HEK293 (cell line): ENCODE results near the gene PAQR8.

Source experiments
- CTCF ChIA-PET: fragments of 350-600 bp; formaldehyde crosslinking; extraction: SDS; loops from one replicate; lab custom pipeline; 2021; ENCODE audit warnings: antibody characterized with exemption; lab: Yijun Ruan, JAX
- POLR2A ChIA-PET: fragments of 300-600 bp; formaldehyde crosslinking; extraction: SDS; loops from one replicate; lab custom pipeline; 2020; ENCODE audit warnings: antibody characterized with exemption, inconsistent platforms; lab: Yijun Ruan, JAX
- H3K27ac ChIP-seq: fragments of 200-500 bp; sonication (Bioruptor generic); 2 replicates; pipeline ENCODE4 v1.5.1; 2014; ENCODE audit warnings: low read depth, low read length, control low read depth, inconsistent platforms; ENCODE audit errors: extremely low read depth
- H3K36me3 ChIP-seq, 2 experiments: fragments of 200-500 bp in 1 of 2; sonication (Bioruptor generic) in 1 of 2; 1 replicate in 1 of 2; 2 replicates in 1 of 2; pipeline ENCODE4 v1.5.1; 2014 to 2017; ENCODE audit warnings: inconsistent platforms in 2 of 2, low read length in 2 of 2; ENCODE audit not compliant: control insufficient read depth in 2 of 2, insufficient read depth in 1 of 2
- H3K4me1 ChIP-seq: fragments of 200-500 bp; sonication (Bioruptor generic); 2 replicates; pipeline ENCODE4 v1.5.1; 2014; ENCODE audit warnings: mild to moderate bottlenecking, low read length, inconsistent platforms; ENCODE audit not compliant: control insufficient read depth, insufficient read depth
- H3K4me3 ChIP-seq: 2 replicates; pipeline ENCODE4 v1.5.1; 2011; ENCODE audit warnings: low read depth, mild to moderate bottlenecking, control low read depth, low read length, moderate library complexity
- H3K9me3 ChIP-seq: fragments of 200-500 bp; sonication (Bioruptor generic); 2 replicates; pipeline ENCODE4 v1.5.1; 2014; ENCODE audit warnings: low read depth, low read length, inconsistent platforms; ENCODE audit not compliant: control insufficient read depth, insufficient read depth
- MYNN ChIP-seq: fragments of 450-650 bp; formaldehyde crosslinking; IDR thresholded peaks from 2 replicates; pipeline ENCODE4 v1.5.1; 2016; ENCODE audit warnings: missing biosample characterization, missing genetic modification characterization, borderline replicate concordance
- PRDM1 ChIP-seq: fragments of 450-650 bp; formaldehyde crosslinking; IDR thresholded peaks from 2 replicates; pipeline ENCODE4; 2016; ENCODE audit warnings: missing biosample characterization, missing genetic modification characterization
- SCRT1 ChIP-seq: fragments of 450-650 bp; formaldehyde crosslinking; IDR thresholded peaks from 2 replicates; pipeline ENCODE4 v1.5.1; 2016; ENCODE audit warnings: missing biosample characterization, missing genetic modification characterization, borderline replicate concordance
- WT1 ChIP-seq: fragments of 450-650 bp; formaldehyde crosslinking; IDR thresholded peaks from 2 replicates; pipeline ENCODE4 v1.5.1; 2016; ENCODE audit warnings: missing biosample characterization, missing genetic modification characterization
- YY2 ChIP-seq: fragments of 450-650 bp; formaldehyde crosslinking; IDR thresholded peaks from 2 replicates; pipeline ENCODE4 v1.5.1; 2016; ENCODE audit warnings: missing biosample characterization, missing genetic modification characterization
- ZNF121 ChIP-seq: fragments of 450-650 bp; formaldehyde crosslinking; IDR thresholded peaks from 2 replicates; pipeline ENCODE4 v1.5.1; 2016; ENCODE audit warnings: missing biosample characterization, missing genetic modification characterization
- ZNF132 ChIP-seq: fragments of 450-650 bp; formaldehyde crosslinking; IDR thresholded peaks from 2 replicates; pipeline ENCODE4 v1.5.1; 2017; ENCODE audit warnings: missing biosample characterization, missing genetic modification characterization, borderline replicate concordance
- ZNF138 ChIP-seq: fragments of 450-650 bp; formaldehyde crosslinking; IDR thresholded peaks from 2 replicates; pipeline ENCODE4 v1.5.1; 2016; ENCODE audit warnings: missing biosample characterization, missing genetic modification characterization, borderline replicate concordance
- ZNF140 ChIP-seq: fragments of 450-650 bp; formaldehyde crosslinking; IDR thresholded peaks from 2 replicates; pipeline ENCODE4 v1.5.1; 2016; ENCODE audit warnings: missing biosample characterization, missing genetic modification characterization
- ZNF146 ChIP-seq: fragments of 450-650 bp; formaldehyde crosslinking; IDR thresholded peaks from 2 replicates; pipeline ENCODE4 v1.5.1; 2016; ENCODE audit warnings: missing biosample characterization, missing genetic modification characterization
- ZNF202 ChIP-seq: fragments of 450-650 bp; formaldehyde crosslinking; IDR thresholded peaks from 2 replicates; pipeline ENCODE4 v1.5.1; 2016; ENCODE audit warnings: missing biosample characterization, missing genetic modification characterization, borderline replicate concordance
- ZNF24 ChIP-seq: fragments of 450-650 bp; formaldehyde crosslinking; IDR thresholded peaks from 2 replicates; pipeline ENCODE4 v1.5.1; 2016; ENCODE audit warnings: missing biosample characterization, missing genetic modification characterization
- ZNF366 ChIP-seq: fragments of 450-650 bp; formaldehyde crosslinking; conservative IDR thresholded peaks from 2 replicates; pipeline ENCODE4 v1.5.1; 2016; ENCODE audit warnings: missing biosample characterization, missing genetic modification characterization
- ZNF37A ChIP-seq: fragments of 450-650 bp; IDR thresholded peaks from 2 replicates; pipeline ENCODE4 v1.5.1; 2018; ENCODE audit warnings: missing biosample characterization, missing genetic modification characterization
- ZNF501 ChIP-seq: fragments of 450-650 bp; formaldehyde crosslinking; IDR thresholded peaks from 2 replicates; pipeline ENCODE4 v1.5.1; 2016; ENCODE audit warnings: missing biosample characterization, missing genetic modification characterization
- ZNF521 ChIP-seq: fragments of 450-650 bp; formaldehyde crosslinking; IDR thresholded peaks from 2 replicates; pipeline ENCODE4 v1.5.1; 2017; ENCODE audit warnings: missing biosample characterization, mild to moderate bottlenecking, missing genetic modification characterization
- ZNF529 ChIP-seq: fragments of 450-650 bp; formaldehyde crosslinking; IDR thresholded peaks from 2 replicates; pipeline ENCODE4 v1.5.1; 2017; ENCODE audit warnings: missing genetic modification characterization, missing biosample characterization; ENCODE audit not compliant: insufficient replicate concordance
- ZNF585B ChIP-seq: fragments of 450-650 bp; formaldehyde crosslinking; IDR thresholded peaks from 2 replicates; pipeline ENCODE4 v1.5.1; 2016; ENCODE audit warnings: missing biosample characterization, missing genetic modification characterization
- ZNF596 ChIP-seq: fragments of 450-650 bp; IDR thresholded peaks from 2 replicates; pipeline ENCODE4 v1.5.0; 2018; ENCODE audit warnings: missing biosample characterization, mild to moderate bottlenecking, missing genetic modification characterization, moderate library complexity
- ZNF660 ChIP-seq: fragments of 450-650 bp; IDR thresholded peaks from 2 replicates; pipeline ENCODE4 v1.5.1; 2018; ENCODE audit warnings: missing biosample characterization, mild to moderate bottlenecking, missing genetic modification characterization
- ZNF707 ChIP-seq: fragments of 450-650 bp; formaldehyde crosslinking; IDR thresholded peaks from 2 replicates; pipeline ENCODE4 v1.5.1; 2016; ENCODE audit warnings: missing biosample characterization, missing genetic modification characterization
- ZNF843 ChIP-seq: fragments of 450-650 bp; formaldehyde crosslinking; IDR thresholded peaks from 2 replicates; pipeline ENCODE4 v1.5.1; 2016; ENCODE audit warnings: missing biosample characterization, missing genetic modification characterization
- ZSCAN18 ChIP-seq: fragments of 450-650 bp; formaldehyde crosslinking; IDR thresholded peaks from 2 replicates; pipeline ENCODE4 v1.5.1; 2016; ENCODE audit warnings: missing biosample characterization, missing genetic modification characterization
- TF ChIP-seq, protein P1 (sequence below): fragments of 450-650 bp; formaldehyde crosslinking; IDR thresholded peaks from 2 replicates; pipeline ENCODE4 v1.5.1; 2016; ENCODE audit warnings: missing biosample characterization, missing genetic modification characterization, borderline replicate concordance
- TF ChIP-seq, protein P2 (sequence below): fragments of 450-650 bp; formaldehyde crosslinking; IDR thresholded peaks from 2 replicates; pipeline ENCODE4 v1.5.1; 2016; ENCODE audit warnings: missing biosample characterization, missing genetic modification characterization

PAQR8 gene

DNA sequence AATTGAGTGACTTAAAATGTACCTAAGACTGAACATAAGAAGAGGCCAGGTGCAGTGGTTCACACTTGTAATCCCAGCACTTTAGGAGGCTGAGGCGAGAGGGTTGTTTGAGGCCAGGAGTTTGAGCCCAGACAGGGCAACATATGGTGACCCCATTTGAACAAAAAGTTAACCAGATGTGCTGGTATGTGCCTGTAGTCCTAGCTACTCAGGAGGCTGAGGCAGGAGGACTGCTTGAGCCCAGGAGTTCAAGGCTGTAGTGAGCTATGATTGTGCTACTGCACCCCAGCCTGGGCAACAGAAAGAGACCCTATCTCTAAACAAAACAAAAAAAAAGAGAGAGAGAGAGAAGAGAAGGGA lies 10.1 kb upstream of the PAQR8 start:
- Histone ChIP-seq H3K36me3 (no peaks in the 10 kb centered on the region), H3K4me1 (peaks cover 9% of the 10 kb centered on the region), H3K9me3 (no peaks in the 10 kb centered on the region), H3K27ac (no peak overlapping the region), H3K4me3 (no peak overlapping the region)
- CTCF ChIA-PET = interaction anchor here (0.7 to 1.3 kb wide), 9 partner anchors 12 to 726 kb away, joined by 3 to 12 read pairs (median 4); no protein-coding TSS in a partner anchor
- TF ChIP-seq ZNF121 (tag by site-specific recombination) (peak; percentile 92), ZNF140 (no peak)
- POLR2A ChIA-PET = interaction anchor here (1.4 to 2.7 kb wide), 2 partner anchors 11 to 67 kb away, joined by 11 to 32 read pairs; partner anchors contain the start of genes MCM3 and PAQR8

DNA sequence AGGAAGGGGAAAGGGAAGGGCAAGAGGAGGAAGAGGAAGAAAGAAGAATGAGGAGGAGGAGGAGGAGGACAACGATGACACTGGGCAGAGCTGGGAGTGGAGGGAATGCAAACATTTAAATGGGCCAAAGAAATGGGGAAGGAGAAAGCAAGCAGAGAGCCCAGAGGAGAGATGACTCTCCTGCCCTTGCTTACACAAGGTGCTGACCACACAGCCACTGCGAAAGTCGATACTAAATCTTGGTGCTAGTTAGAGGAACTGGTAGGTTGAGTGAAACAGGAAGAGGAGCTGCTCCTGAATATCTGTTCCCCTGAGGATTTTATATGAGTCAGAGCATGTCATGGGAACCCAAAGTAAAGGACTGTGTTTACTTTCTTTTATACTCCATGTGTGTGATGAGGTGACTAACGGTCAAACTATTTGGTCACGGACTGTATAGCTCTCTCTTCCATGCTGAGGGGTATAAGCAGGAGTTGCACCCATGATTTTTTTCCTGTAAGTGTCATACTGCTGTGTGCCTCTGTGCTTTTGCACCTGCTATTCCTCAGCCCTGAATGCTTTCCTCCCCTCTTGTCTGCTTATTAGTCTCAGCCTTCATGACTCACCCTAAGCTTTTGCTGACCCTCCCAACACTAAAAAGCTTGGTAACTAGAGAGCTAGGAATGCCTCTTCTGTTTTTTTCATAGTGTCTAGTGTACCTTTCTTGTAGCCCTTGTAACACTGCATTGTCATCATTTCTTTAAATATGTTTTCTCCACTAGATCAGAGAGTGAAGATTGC lies 9.5 kb upstream of the PAQR8 start:
- Histone ChIP-seq H3K4me1 (peaks cover 9% of the 10 kb centered on the region), H3K27ac (no peak overlapping the region), H3K36me3 (no peaks in the 10 kb centered on the region), H3K4me3 (no peak overlapping the region), H3K9me3 (no peaks in the 10 kb centered on the region)
- POLR2A ChIA-PET = interaction anchor here (0.7 to 2.7 kb wide), 4 partner anchors 10 to 68 kb away, joined by 3 to 32 read pairs (median 8); partner anchors contain the start of genes MCM3 and PAQR8
- CTCF ChIA-PET = interaction anchor here (0.7 to 1.3 kb wide), 6 partner anchors 12 to 295 kb away, joined by 3 to 12 read pairs (median 4); no protein-coding TSS in a partner anchor
- TF ChIP-seq YY2 (tag by site-specific recombination) (no peak), ZNF521 (tag by site-specific recombination) (no peak), SCRT1 (tag by site-specific recombination) (no peak), ZNF660 (tag by site-specific recombination) (peak; percentile 84; the same call in 1 of the 2 replicates), ZNF501 (tag by site-specific recombination) (no peak), ZNF585B (no peak), ZNF24 (tag by site-specific recombination) (peak; percentile 84; the same call in 1 of the 2 replicates), MYNN (tag by site-specific recombination) (no peak; the same call in 1 of the 2 replicates), ZNF132 (no peak), ZNF843 (tag by site-specific recombination) (peak; percentile 60; the same call in 1 of the 2 replicates), ZNF366 (tag by site-specific recombination) (peak; percentile 90), ZNF138 (no peak), WT1 (tag by site-specific recombination) (peak; percentile 97), ZNF37A (no peak), ZNF146 (tag by site-specific recombination) (no peak), PRDM1 (tag by site-specific recombination) (peak; percentile 69), ZNF202 (tag by site-specific recombination) (no peak), ZNF596 (tag by site-specific recombination) (no peak), ZNF707 (tag by site-specific recombination) (no peak), ZNF529 (no peak), ZSCAN18 (tag by site-specific recombination) (no peak)
- TF ChIP-seq, protein P1, sequence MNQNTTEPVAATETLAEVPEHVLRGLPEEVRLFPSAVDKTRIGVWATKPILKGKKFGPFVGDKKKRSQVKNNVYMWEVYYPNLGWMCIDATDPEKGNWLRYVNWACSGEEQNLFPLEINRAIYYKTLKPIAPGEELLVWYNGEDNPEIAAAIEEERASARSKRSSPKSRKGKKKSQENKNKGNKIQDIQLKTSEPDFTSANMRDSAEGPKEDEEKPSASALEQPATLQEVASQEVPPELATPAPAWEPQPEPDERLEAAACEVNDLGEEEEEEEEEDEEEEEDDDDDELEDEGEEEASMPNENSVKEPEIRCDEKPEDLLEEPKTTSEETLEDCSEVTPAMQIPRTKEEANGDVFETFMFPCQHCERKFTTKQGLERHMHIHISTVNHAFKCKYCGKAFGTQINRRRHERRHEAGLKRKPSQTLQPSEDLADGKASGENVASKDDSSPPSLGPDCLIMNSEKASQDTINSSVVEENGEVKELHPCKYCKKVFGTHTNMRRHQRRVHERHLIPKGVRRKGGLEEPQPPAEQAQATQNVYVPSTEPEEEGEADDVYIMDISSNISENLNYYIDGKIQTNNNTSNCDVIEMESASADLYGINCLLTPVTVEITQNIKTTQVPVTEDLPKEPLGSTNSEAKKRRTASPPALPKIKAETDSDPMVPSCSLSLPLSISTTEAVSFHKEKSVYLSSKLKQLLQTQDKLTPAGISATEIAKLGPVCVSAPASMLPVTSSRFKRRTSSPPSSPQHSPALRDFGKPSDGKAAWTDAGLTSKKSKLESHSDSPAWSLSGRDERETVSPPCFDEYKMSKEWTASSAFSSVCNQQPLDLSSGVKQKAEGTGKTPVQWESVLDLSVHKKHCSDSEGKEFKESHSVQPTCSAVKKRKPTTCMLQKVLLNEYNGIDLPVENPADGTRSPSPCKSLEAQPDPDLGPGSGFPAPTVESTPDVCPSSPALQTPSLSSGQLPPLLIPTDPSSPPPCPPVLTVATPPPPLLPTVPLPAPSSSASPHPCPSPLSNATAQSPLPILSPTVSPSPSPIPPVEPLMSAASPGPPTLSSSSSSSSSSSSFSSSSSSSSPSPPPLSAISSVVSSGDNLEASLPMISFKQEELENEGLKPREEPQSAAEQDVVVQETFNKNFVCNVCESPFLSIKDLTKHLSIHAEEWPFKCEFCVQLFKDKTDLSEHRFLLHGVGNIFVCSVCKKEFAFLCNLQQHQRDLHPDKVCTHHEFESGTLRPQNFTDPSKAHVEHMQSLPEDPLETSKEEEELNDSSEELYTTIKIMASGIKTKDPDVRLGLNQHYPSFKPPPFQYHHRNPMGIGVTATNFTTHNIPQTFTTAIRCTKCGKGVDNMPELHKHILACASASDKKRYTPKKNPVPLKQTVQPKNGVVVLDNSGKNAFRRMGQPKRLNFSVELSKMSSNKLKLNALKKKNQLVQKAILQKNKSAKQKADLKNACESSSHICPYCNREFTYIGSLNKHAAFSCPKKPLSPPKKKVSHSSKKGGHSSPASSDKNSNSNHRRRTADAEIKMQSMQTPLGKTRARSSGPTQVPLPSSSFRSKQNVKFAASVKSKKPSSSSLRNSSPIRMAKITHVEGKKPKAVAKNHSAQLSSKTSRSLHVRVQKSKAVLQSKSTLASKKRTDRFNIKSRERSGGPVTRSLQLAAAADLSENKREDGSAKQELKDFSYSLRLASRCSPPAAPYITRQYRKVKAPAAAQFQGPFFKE (tag by site-specific recombination) = no peak
- TF ChIP-seq, protein P2, sequence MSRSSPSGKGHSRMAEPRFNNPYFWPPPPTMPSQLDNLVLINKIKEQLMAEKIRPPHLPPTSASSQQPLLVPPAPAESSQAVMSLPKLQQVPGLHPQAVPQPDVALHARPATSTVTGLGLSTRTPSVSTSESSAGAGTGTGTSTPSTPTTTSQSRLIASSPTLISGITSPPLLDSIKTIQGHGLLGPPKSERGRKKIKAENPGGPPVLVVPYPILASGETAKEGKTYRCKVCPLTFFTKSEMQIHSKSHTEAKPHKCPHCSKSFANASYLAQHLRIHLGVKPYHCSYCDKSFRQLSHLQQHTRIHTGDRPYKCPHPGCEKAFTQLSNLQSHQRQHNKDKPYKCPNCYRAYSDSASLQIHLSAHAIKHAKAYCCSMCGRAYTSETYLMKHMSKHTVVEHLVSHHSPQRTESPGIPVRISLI (tag by site-specific recombination) = peak; percentile 98
